Measurements from ENCODE around the gene CKM.

Gene CKM

GRCh38 chr19:45322744-45323281 is at the start of gene CKM:
Gene CKM (minus strand): TSS chr19:45322875. CDS start chr19:45319713, 3,162 bp downstream.
- no peak for DNase-seq

- peak; percentile 99 for DNase-seq
Measured at GRCh38 chr19:45370410-45371204, 47.9 kb upstream of the CKM start, which contains the start of gene ERCC2. Gene ERCC2 (minus strand): TSS chr19:45370573. CDS start chr19:45370540, 33 bp downstream.

GRCh38 chr19:45368737-45369340 is 46.2 kb upstream of the CKM start:
- no peak for DNase-seq

- no peak for DNase-seq
Measured at GRCh38 chr19:45368127-45368526, 45.5 kb upstream of the CKM start.

- no peak for DNase-seq
Measured at GRCh38 chr19:45364696-45365095, 42.0 kb upstream of the CKM start.

GRCh38 chr19:45363861-45364459 is 41.3 kb upstream of the CKM start:
- no peak for DNase-seq

GRCh38 chr19:45362291-45362690 is 39.6 kb upstream of the CKM start:
- DNase-seq = no peak

GRCh38 chr19:45361608-45362007 is 38.9 kb upstream of the CKM start:
- DNase-seq = no peak

GRCh38 chr19:45358213-45358792 is 35.6 kb upstream of the CKM start:
- DNase-seq = no peak

- no peak for DNase-seq
Measured at GRCh38 chr19:45357445-45357783, 34.7 kb upstream of the CKM start.

- no peak for DNase-seq
Measured at GRCh38 chr19:45356760-45357444, 34.2 kb upstream of the CKM start.

- DNase-seq = no peak
Measured at GRCh38 chr19:45355910-45356309, 33.2 kb upstream of the CKM start.

GRCh38 chr19:45355402-45355801 is 32.7 kb upstream of the CKM start:
- DNase-seq = no peak

GRCh38 chr19:45354241-45354842 is 31.7 kb upstream of the CKM start:
- DNase-seq = no peak

- DNase-seq = no peak
Measured at GRCh38 chr19:45352914-45353796, 30.5 kb upstream of the CKM start.

- no peak for DNase-seq
Measured at GRCh38 chr19:45352471-45352870, 29.8 kb upstream of the CKM start.

GRCh38 chr19:45352062-45352461 is 29.4 kb upstream of the CKM start:
- no peak for DNase-seq

- no peak for DNase-seq
Measured at GRCh38 chr19:45351401-45351952, 28.8 kb upstream of the CKM start.

GRCh38 chr19:45350477-45351058 is 27.9 kb upstream of the CKM start:
- no peak for DNase-seq

- no peak for DNase-seq
Measured at GRCh38 chr19:45349430-45349941, 26.8 kb upstream of the CKM start.

- DNase-seq = no peak
Measured at GRCh38 chr19:45349126-45349415, 26.4 kb upstream of the CKM start.

All from NCI-H82 (cell line).